ENCODE data around the gene PEAK1. TPM values are rescaled to one million over a fixed set of nuclear protein-coding genes. Genes with fewer than 3 reads are reported as not detected.

The PEAK1 gene
- total RNA-seq, 1 donor from 2014 or later, result 10.2 TPM

GRCh38 chr15:77371850-77372563, 47.9 kb downstream of the PEAK1 start:
- DNase-seq (ENCODE audit: low read depth), result no peak
- H3K4me3 ChIP-seq (ENCODE audit: low read depth, low read length), result no peak overlapping the region
- no peak for TF ChIP-seq CTCF (IDR thresholded peaks at IDR 0.05; ENCODE audit: insufficient read depth, low read length, poor library complexity, severe bottlenecking)
- no peaks in the 10 kb centered on the region for H3K27me3 ChIP-seq (ENCODE audit: control insufficient read depth, insufficient read depth, low read length)
- no peaks in the 10 kb centered on the region for H3K36me3 ChIP-seq (ENCODE audit: control insufficient read depth, insufficient read depth, low read length)

DNA sequence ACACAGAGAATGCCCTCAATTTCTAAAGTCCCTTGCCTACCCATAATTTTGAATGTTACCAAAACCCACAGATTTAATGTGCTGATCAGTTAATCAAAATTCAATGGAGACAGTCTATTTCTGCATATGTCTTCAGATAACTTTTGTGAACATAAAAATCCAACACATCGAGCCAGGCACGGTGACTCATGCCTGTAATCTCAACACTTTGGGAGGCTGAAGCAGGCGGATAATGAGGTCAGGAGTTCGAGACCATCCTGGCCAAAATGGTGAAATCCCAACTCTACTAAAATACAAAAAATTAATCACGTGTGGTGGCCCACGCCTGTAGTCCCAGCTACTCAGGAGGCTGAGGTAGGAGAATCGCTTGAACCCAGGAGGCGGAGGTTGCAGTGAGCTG, 49.3 kb downstream of the PEAK1 start:
- no peak overlapping the region for H3K4me3 ChIP-seq (ENCODE audit: low read depth, low read length)
- DNase-seq (ENCODE audit: low read depth), result no peak
- H3K36me3 ChIP-seq (ENCODE audit: control insufficient read depth, insufficient read depth, low read length), result no peaks in the 10 kb centered on the region
- H3K27me3 ChIP-seq (ENCODE audit: control insufficient read depth, insufficient read depth, low read length), result no peaks in the 10 kb centered on the region
- TF ChIP-seq CTCF (IDR thresholded peaks at IDR 0.05; ENCODE audit: insufficient read depth, low read length, poor library complexity, severe bottlenecking), result no peak

DNA sequence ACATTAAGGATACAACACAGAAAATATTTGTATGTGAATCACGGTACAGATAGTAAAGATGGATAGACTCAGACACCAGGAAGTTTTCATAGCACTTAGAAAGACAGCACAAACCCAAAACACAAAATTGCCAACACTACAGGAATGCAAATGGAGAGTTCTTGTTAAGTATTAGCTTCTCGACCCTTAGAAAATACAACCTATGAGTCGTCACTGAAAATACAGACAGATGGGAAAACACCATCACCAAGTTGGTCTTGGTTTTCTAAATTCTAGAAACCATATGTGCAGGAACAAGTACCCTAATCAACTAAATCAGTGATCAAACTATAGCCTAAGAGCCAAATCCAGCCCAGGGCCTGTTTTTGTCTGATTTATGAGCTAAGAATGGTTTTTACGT, 50.7 kb downstream of the PEAK1 start:
- no peak overlapping the region for H3K4me3 ChIP-seq (ENCODE audit: low read depth, low read length)
- TF ChIP-seq CTCF (IDR thresholded peaks at IDR 0.05; ENCODE audit: insufficient read depth, low read length, poor library complexity, severe bottlenecking), result no peak
- H3K27me3 ChIP-seq (ENCODE audit: control insufficient read depth, insufficient read depth, low read length), result no peaks in the 10 kb centered on the region
- peak; percentile 4 for DNase-seq (ENCODE audit: low read depth)
- no peaks in the 10 kb centered on the region for H3K36me3 ChIP-seq (ENCODE audit: control insufficient read depth, insufficient read depth, low read length)

DNA sequence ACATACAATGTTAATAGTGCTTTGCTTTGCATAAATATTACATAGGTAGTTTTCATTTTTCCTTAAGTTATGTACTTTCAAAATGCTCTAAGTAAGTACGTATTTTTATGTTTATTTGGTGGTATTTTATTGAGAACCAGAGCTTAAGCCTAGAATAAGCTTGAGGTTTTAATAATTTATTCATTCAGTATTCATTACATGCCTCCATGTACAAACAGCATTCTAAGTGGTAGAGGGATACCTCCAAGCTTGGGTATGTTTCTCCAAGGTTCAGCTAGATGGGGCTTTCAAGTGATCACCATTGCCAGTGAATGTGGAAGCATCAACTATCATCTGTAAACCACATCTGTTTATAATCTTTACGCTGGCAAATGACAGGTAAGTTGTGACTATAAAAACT, 52.3 kb downstream of the PEAK1 start:
- Histone ChIP-seq H3K4me3 (ENCODE audit: low read depth, low read length) (no peak overlapping the region), H3K27me3 (ENCODE audit: control insufficient read depth, insufficient read depth, low read length) (no peaks in the 10 kb centered on the region), H3K36me3 (ENCODE audit: control insufficient read depth, insufficient read depth, low read length) (no peaks in the 10 kb centered on the region)
- no peak for DNase-seq (ENCODE audit: low read depth)
- TF ChIP-seq CTCF (IDR thresholded peaks at IDR 0.05; ENCODE audit: insufficient read depth, low read length, poor library complexity, severe bottlenecking), result no peak

DNA sequence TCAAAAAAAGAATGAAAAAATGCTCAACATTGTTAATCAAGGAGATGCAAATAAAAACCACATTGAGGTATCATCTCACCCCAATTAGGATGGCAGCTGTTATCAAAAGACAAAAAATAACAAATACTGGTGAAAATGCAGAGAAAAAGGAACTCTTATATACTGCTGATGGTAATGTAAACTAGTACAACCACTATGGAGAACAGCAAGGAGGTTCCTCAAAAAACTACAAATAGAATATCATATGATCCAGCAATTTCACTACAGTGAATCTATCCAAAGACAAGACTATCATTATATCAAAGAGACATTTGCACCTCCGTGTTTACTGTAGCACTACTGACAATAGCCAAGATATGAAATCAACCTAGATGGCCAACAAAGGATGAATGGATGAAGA, 58.4 kb downstream of the PEAK1 start:
- no peaks in the 10 kb centered on the region for H3K27me3 ChIP-seq (ENCODE audit: control insufficient read depth, insufficient read depth, low read length)
- no peak for TF ChIP-seq CTCF (IDR thresholded peaks at IDR 0.05; ENCODE audit: insufficient read depth, low read length, poor library complexity, severe bottlenecking)
- H3K4me3 ChIP-seq (ENCODE audit: low read depth, low read length), result no peak overlapping the region
- no peak for DNase-seq (ENCODE audit: low read depth)
- H3K36me3 ChIP-seq (ENCODE audit: control insufficient read depth, insufficient read depth, low read length), result no peaks in the 10 kb centered on the region

All from kidney epithelial cell (primary cell).